ENCODE results near the gene NR6A1. TPM values are rescaled to one million over a fixed set of nuclear protein-coding genes. Genes with fewer than 3 reads are reported as not detected.

NR6A1 gene
- total and polyA plus RNA-seq, 5 donors from 2014 or later, result 0.05 TPM; not detected in 4

GRCh38 chr9:124770359-124771020 lies 621 bp downstream of the NR6A1 start:
- H3K9me3 Mint-ChIP-seq, result peaks cover 0 to 1% (median 0%) of the 10 kb centered on the region in 7 donors
- no peaks in the 10 kb centered on the region for H3K9me3 ChIP-seq (ENCODE audit: control insufficient read depth in 2 of 2, low read length in 2 of 2)
- H3K27me3 Mint-ChIP-seq, result peaks cover 70% of the 10 kb centered on the region
- H3K27ac ChIP-seq (ENCODE audit: insufficient read depth, low read length, poor library complexity, severe bottlenecking), result no peak overlapping the region
- DNase-seq (peak in 2 of 3 donors; percentile 7 to 19), ATAC-seq (ENCODE audit: low read depth in 2 of 2) (no peak)
- H3K36me3 ChIP-seq (ENCODE audit: control insufficient read depth, insufficient read depth, low read length), result no peaks in the 10 kb centered on the region
- peaks cover 36% of the 10 kb centered on the region for H3K27me3 ChIP-seq (ENCODE audit: control insufficient read depth, insufficient read depth, low read length)
- no peaks in the 10 kb centered on the region for H3K36me3 Mint-ChIP-seq
- H3K27ac Mint-ChIP-seq, result no peak overlapping the region
- peaks cover 5 to 45% (median 29%) of the 10 kb centered on the region in 4 donors for H3K4me1 Mint-ChIP-seq
- H3K4me3 Mint-ChIP-seq, result peak overlapping the region; percentile 82 to 92 (median 87)
- H3K4me1 ChIP-seq (ENCODE audit: control insufficient read depth, insufficient read depth, low read length, poor library complexity, severe bottlenecking), result peaks cover 32% of the 10 kb centered on the region
- H3K4me3 ChIP-seq (ENCODE audit: low read depth, low read length), result peak overlapping the region; percentile 40

GRCh38 chr9:124769549-124770358 lies 1.4 kb downstream of the NR6A1 start:
- H3K36me3 Mint-ChIP-seq, result no peaks in the 10 kb centered on the region
- peak overlapping the region; percentile 82 to 92 (median 87) for H3K4me3 Mint-ChIP-seq
- H3K4me1 ChIP-seq (ENCODE audit: control insufficient read depth, insufficient read depth, low read length, poor library complexity, severe bottlenecking), result peaks cover 32% of the 10 kb centered on the region
- peaks cover 0 to 1% (median 0%) of the 10 kb centered on the region in 7 donors for H3K9me3 Mint-ChIP-seq
- H3K36me3 ChIP-seq (ENCODE audit: control insufficient read depth, insufficient read depth, low read length), result no peaks in the 10 kb centered on the region
- peaks cover 69% of the 10 kb centered on the region for H3K27me3 Mint-ChIP-seq
- H3K27ac Mint-ChIP-seq, result peak overlapping the region in 2 of 3 donors; percentile 16 to 21
- peaks cover 38% of the 10 kb centered on the region for H3K27me3 ChIP-seq (ENCODE audit: control insufficient read depth, insufficient read depth, low read length)
- peaks cover 5 to 45% (median 29%) of the 10 kb centered on the region in 4 donors for H3K4me1 Mint-ChIP-seq
- peak in 1 of 3 donors; percentile 17 for DNase-seq
- no peak for ATAC-seq (ENCODE audit: low read depth in 2 of 2)
- no peak overlapping the region for H3K27ac ChIP-seq (ENCODE audit: insufficient read depth, low read length, poor library complexity, severe bottlenecking)
- no peak overlapping the region for H3K4me3 ChIP-seq (ENCODE audit: low read depth, low read length)
- no peaks in the 10 kb centered on the region for H3K9me3 ChIP-seq (ENCODE audit: control insufficient read depth in 2 of 2, low read length in 2 of 2)

- H3K4me1 Mint-ChIP-seq, result peaks cover 5 to 37% (median 23%) of the 10 kb centered on the region in 4 donors
- H3K27me3 Mint-ChIP-seq, result peaks cover 71% of the 10 kb centered on the region
- no peak overlapping the region for H3K27ac Mint-ChIP-seq
- H3K4me3 Mint-ChIP-seq, result peak overlapping the region; percentile 82 to 92 (median 87)
- Histone ChIP-seq H3K9me3 (ENCODE audit: control insufficient read depth in 2 of 2, low read length in 2 of 2) (no peaks in the 10 kb centered on the region), H3K4me1 (ENCODE audit: control insufficient read depth, insufficient read depth, low read length, poor library complexity, severe bottlenecking) (peaks cover 32% of the 10 kb centered on the region), H3K27ac (ENCODE audit: insufficient read depth, low read length, poor library complexity, severe bottlenecking) (no peak overlapping the region), H3K27me3 (ENCODE audit: control insufficient read depth, insufficient read depth, low read length) (peaks cover 42% of the 10 kb centered on the region), H3K4me3 (ENCODE audit: low read depth, low read length) (no peak overlapping the region), H3K36me3 (ENCODE audit: control insufficient read depth, insufficient read depth, low read length) (no peaks in the 10 kb centered on the region)
- no peaks in the 10 kb centered on the region for H3K36me3 Mint-ChIP-seq
- DNase-seq (no peak), ATAC-seq (ENCODE audit: low read depth in 2 of 2) (no peak)
- peaks cover 0 to 1% (median 0%) of the 10 kb centered on the region in 7 donors for H3K9me3 Mint-ChIP-seq
These were observed 2.2 kb downstream of the NR6A1 start for GRCh38 chr9:124768750-124769548.

DNA sequence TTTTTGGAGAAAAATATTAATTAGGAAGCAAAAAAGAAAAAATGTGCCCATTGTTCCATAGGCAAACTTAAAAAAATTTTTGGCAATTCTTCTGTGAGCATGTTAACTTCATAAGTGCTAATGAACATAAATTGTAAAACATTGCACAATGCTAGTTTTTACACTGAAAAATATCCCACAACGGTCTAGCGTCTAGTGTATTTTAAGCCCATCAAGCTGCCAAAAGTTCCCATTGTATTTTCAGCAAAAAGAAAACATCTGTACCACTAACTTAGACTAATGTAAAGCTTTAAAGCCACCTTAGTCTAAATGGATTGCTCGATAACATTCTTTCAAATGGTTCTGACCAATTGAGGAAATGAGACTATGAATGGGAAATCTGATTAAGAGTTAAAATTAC lies 2.8 kb downstream of the NR6A1 start:
- no peak overlapping the region for H3K27ac ChIP-seq (ENCODE audit: insufficient read depth, low read length, poor library complexity, severe bottlenecking)
- H3K4me3 ChIP-seq (ENCODE audit: low read depth, low read length), result no peak overlapping the region
- Mint-ChIP-seq H3K27me3 (peaks cover 77% of the 10 kb centered on the region), H3K4me3 (peak overlapping the region in 1 of 4 donors; percentile 82), H3K9me3 (peaks cover 0 to 1% (median 0%) of the 10 kb centered on the region in 7 donors), H3K36me3 (no peaks in the 10 kb centered on the region), H3K4me1 (peaks cover 5 to 31% (median 19%) of the 10 kb centered on the region in 4 donors), H3K27ac (no peak overlapping the region)
- ATAC-seq (ENCODE audit: low read depth in 2 of 2) (no peak), DNase-seq (no peak)
- peaks cover 32% of the 10 kb centered on the region for H3K4me1 ChIP-seq (ENCODE audit: control insufficient read depth, insufficient read depth, low read length, poor library complexity, severe bottlenecking)
- peaks cover 44% of the 10 kb centered on the region for H3K27me3 ChIP-seq (ENCODE audit: control insufficient read depth, insufficient read depth, low read length)
- no peaks in the 10 kb centered on the region for H3K9me3 ChIP-seq (ENCODE audit: control insufficient read depth in 2 of 2, low read length in 2 of 2)
- no peaks in the 10 kb centered on the region for H3K36me3 ChIP-seq (ENCODE audit: control insufficient read depth, insufficient read depth, low read length)

- peaks cover 0 to 1% (median 0%) of the 10 kb centered on the region in 7 donors for H3K9me3 Mint-ChIP-seq
- peaks cover 82% of the 10 kb centered on the region for H3K27me3 Mint-ChIP-seq
- ATAC-seq (ENCODE audit: low read depth in 2 of 2) (no peak), DNase-seq (no peak)
- Histone ChIP-seq H3K36me3 (ENCODE audit: control insufficient read depth, insufficient read depth, low read length) (no peaks in the 10 kb centered on the region), H3K9me3 (ENCODE audit: control insufficient read depth in 2 of 2, low read length in 2 of 2) (no peaks in the 10 kb centered on the region), H3K27me3 (ENCODE audit: control insufficient read depth, insufficient read depth, low read length) (peaks cover 47% of the 10 kb centered on the region), H3K4me3 (ENCODE audit: low read depth, low read length) (no peak overlapping the region), H3K4me1 (ENCODE audit: control insufficient read depth, insufficient read depth, low read length, poor library complexity, severe bottlenecking) (peaks cover 32% of the 10 kb centered on the region), H3K27ac (ENCODE audit: insufficient read depth, low read length, poor library complexity, severe bottlenecking) (no peak overlapping the region)
- peak overlapping the region in 2 of 4 donors; percentile 32 to 82 for H3K4me3 Mint-ChIP-seq
- no peaks in the 10 kb centered on the region for H3K36me3 Mint-ChIP-seq
- H3K27ac Mint-ChIP-seq, result no peak overlapping the region
- H3K4me1 Mint-ChIP-seq, result peaks cover 5 to 30% (median 19%) of the 10 kb centered on the region in 4 donors
These were observed 3.3 kb downstream of the NR6A1 start for GRCh38 chr9:124767821-124768220.

- H3K27me3 Mint-ChIP-seq, result peaks cover 89% of the 10 kb centered on the region
- H3K27ac Mint-ChIP-seq, result no peak overlapping the region
- peaks cover 0 to 1% (median 0%) of the 10 kb centered on the region in 7 donors for H3K9me3 Mint-ChIP-seq
- no peaks in the 10 kb centered on the region for H3K9me3 ChIP-seq (ENCODE audit: control insufficient read depth in 2 of 2, low read length in 2 of 2)
- H3K4me3 Mint-ChIP-seq, result peak overlapping the region in 1 of 4 donors; percentile 7
- H3K4me1 ChIP-seq (ENCODE audit: control insufficient read depth, insufficient read depth, low read length, poor library complexity, severe bottlenecking), result peaks cover 28% of the 10 kb centered on the region
- no peaks in the 10 kb centered on the region for H3K36me3 Mint-ChIP-seq
- peaks cover 5 to 25% (median 14%) of the 10 kb centered on the region in 4 donors for H3K4me1 Mint-ChIP-seq
- no peak overlapping the region for H3K4me3 ChIP-seq (ENCODE audit: low read depth, low read length)
- no peak for ATAC-seq (ENCODE audit: low read depth in 2 of 2)
- H3K27me3 ChIP-seq (ENCODE audit: control insufficient read depth, insufficient read depth, low read length), result peaks cover 54% of the 10 kb centered on the region
- no peak for DNase-seq
- H3K27ac ChIP-seq (ENCODE audit: insufficient read depth, low read length, poor library complexity, severe bottlenecking), result no peak overlapping the region
- no peaks in the 10 kb centered on the region for H3K36me3 ChIP-seq (ENCODE audit: control insufficient read depth, insufficient read depth, low read length)
These were observed 4.1 kb downstream of the NR6A1 start for GRCh38 chr9:124766815-124767554.

DNA sequence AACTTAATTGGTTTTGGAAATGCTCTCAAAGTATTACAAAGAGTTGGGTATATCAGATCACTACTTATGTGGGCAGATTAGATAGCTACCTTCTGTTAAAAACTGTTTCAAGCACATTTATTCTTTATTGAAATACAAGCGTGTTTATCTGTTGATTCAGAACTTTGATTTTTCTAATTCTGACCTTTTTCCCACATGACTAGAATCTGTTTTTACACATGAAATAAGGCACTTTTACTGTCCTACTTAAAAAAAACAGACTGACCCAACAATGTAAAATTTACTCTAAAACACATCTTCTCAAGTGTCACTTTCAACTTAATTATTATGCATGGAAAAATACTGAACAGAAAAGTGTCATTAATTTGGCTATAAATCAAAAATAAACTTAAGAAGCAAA lies 4.8 kb downstream of the NR6A1 start:
- H3K27me3 Mint-ChIP-seq, result peaks cover 90% of the 10 kb centered on the region
- Histone ChIP-seq H3K27ac (ENCODE audit: insufficient read depth, low read length, poor library complexity, severe bottlenecking) (no peak overlapping the region), H3K4me3 (ENCODE audit: low read depth, low read length) (no peak overlapping the region), H3K27me3 (ENCODE audit: control insufficient read depth, insufficient read depth, low read length) (peaks cover 60% of the 10 kb centered on the region), H3K36me3 (ENCODE audit: control insufficient read depth, insufficient read depth, low read length) (no peaks in the 10 kb centered on the region), H3K4me1 (ENCODE audit: control insufficient read depth, insufficient read depth, low read length, poor library complexity, severe bottlenecking) (peaks cover 21% of the 10 kb centered on the region), H3K9me3 (ENCODE audit: control insufficient read depth in 2 of 2, low read length in 2 of 2) (no peaks in the 10 kb centered on the region)
- H3K9me3 Mint-ChIP-seq, result peaks cover 0 to 1% (median 0%) of the 10 kb centered on the region in 7 donors
- peaks cover 2 to 20% (median 11%) of the 10 kb centered on the region in 4 donors for H3K4me1 Mint-ChIP-seq
- ATAC-seq (ENCODE audit: low read depth in 2 of 2) (no peak), DNase-seq (no peak)
- H3K36me3 Mint-ChIP-seq, result no peaks in the 10 kb centered on the region
- no peak overlapping the region for H3K27ac Mint-ChIP-seq
- H3K4me3 Mint-ChIP-seq, result no peak overlapping the region
